Stomach smooth muscle (tissue), 2 donors: ENCODE measurements around the gene GRIN1.

Experiments
- H3K27ac ChIP-seq: one replicate; pipeline ENCODE4 v1.7.0; 2013; ENCODE audit warnings: mild to moderate bottlenecking, low read length, inconsistent platforms
- H3K27me3 ChIP-seq, 2 donors: one replicate each; pipeline ENCODE4 v1.7.0; 2013; ENCODE audit warnings: low read length in 2 of 2; ENCODE audit not compliant: insufficient read depth in 2 of 2, control insufficient read depth in 1 of 2
- H3K36me3 ChIP-seq, 2 donors: one replicate each; pipeline ENCODE4 v1.7.0; 2013; ENCODE audit warnings: low read length in 2 of 2; ENCODE audit not compliant: control insufficient read depth in 2 of 2, insufficient read depth in 2 of 2
- H3K4me1 ChIP-seq: one replicate; pipeline ENCODE4 v1.7.0; 2013; ENCODE audit warnings: low read length; ENCODE audit not compliant: control insufficient read depth, insufficient read depth
- H3K4me3 ChIP-seq, 2 donors: one replicate each; pipeline ENCODE4 v1.7.0; 2013; ENCODE audit warnings: low read length in 2 of 2
- H3K9ac ChIP-seq, 2 donors: one replicate each; pipeline ENCODE4 v1.7.0; 2013; ENCODE audit warnings: low read length in 2 of 2, mild to moderate bottlenecking in 1 of 2
- H3K9me3 ChIP-seq, 2 donors: one replicate each; pipeline ENCODE4 v1.7.0; 2013; ENCODE audit warnings: low read length in 2 of 2; ENCODE audit not compliant: control insufficient read depth in 2 of 2
- donor health status: healthy.
- donor health status: Pancreatic carcinoma.

GRIN1 gene

GRCh38 chr9:137168573-137168903 lies 29.6 kb downstream of the GRIN1 start:
- Histone ChIP-seq H3K36me3 (no peaks in the 10 kb centered on the region), H3K27me3 (peaks cover 50 to 71% of the 10 kb centered on the region in 2 donors), H3K4me1 (peaks cover 26% of the 10 kb centered on the region), H3K27ac (no peak overlapping the region), H3K9ac (no peak overlapping the region), H3K4me3 (peak overlapping the region in 1 of 2 donors; percentile 64), H3K9me3 (no peaks in the 10 kb centered on the region)

GRCh38 chr9:137168904-137169856 lies 30.2 kb downstream of the GRIN1 start:
- peaks cover 46 to 65% of the 10 kb centered on the region in 2 donors for H3K27me3 ChIP-seq
- H3K36me3 ChIP-seq = no peaks in the 10 kb centered on the region
- peak overlapping the region; percentile 27 to 64 for H3K4me3 ChIP-seq
- no peak overlapping the region for H3K27ac ChIP-seq
- peaks cover 26% of the 10 kb centered on the region for H3K4me1 ChIP-seq
- no peaks in the 10 kb centered on the region for H3K9me3 ChIP-seq
- no peak overlapping the region for H3K9ac ChIP-seq

- Histone ChIP-seq H3K36me3 (no peaks in the 10 kb centered on the region), H3K9ac (no peak within 1 kb of the TSS), H3K4me1 (peaks cover 26% of the 10 kb centered on the region), H3K4me3 (peak within 1 kb of the TSS; percentile 27 to 64), H3K27me3 (peaks cover 39 to 57% of the 10 kb centered on the region in 2 donors), H3K9me3 (no peaks in the 10 kb centered on the region), H3K27ac (no peak within 1 kb of the TSS)
Observed at GRCh38 chr9:137169896-137170358, 31.0 kb downstream of the GRIN1 start, which contains the start of gene LRRC26. Gene LRRC26 (minus strand): TSS chr9:137170051. CDS start chr9:137169943, 108 bp downstream.

- Histone ChIP-seq H3K27ac (no peak overlapping the region), H3K36me3 (no peaks in the 10 kb centered on the region), H3K4me1 (peaks cover 26% of the 10 kb centered on the region), H3K4me3 (no peak overlapping the region), H3K27me3 (peaks cover 33 to 51% of the 10 kb centered on the region in 2 donors), H3K9ac (no peak overlapping the region), H3K9me3 (no peaks in the 10 kb centered on the region)
Observed at GRCh38 chr9:137170486-137171148, 31.7 kb downstream of the GRIN1 start.

GRCh38 chr9:137171149-137171900 lies 32.4 kb downstream of the GRIN1 start:
- peaks cover 26 to 44% of the 10 kb centered on the region in 2 donors for H3K27me3 ChIP-seq
- H3K4me1 ChIP-seq = peaks cover 26% of the 10 kb centered on the region
- no peaks in the 10 kb centered on the region for H3K9me3 ChIP-seq
- H3K27ac ChIP-seq = no peak overlapping the region
- no peak overlapping the region for H3K9ac ChIP-seq
- H3K4me3 ChIP-seq = no peak overlapping the region
- no peaks in the 10 kb centered on the region for H3K36me3 ChIP-seq

- Histone ChIP-seq H3K27ac (no peak overlapping the region), H3K36me3 (no peaks in the 10 kb centered on the region), H3K27me3 (peaks cover 16 to 25% of the 10 kb centered on the region in 2 donors), H3K4me3 (no peak overlapping the region), H3K9ac (no peak overlapping the region), H3K9me3 (no peaks in the 10 kb centered on the region), H3K4me1 (peaks cover 19% of the 10 kb centered on the region)
Observed at GRCh38 chr9:137172901-137173795, 34.2 kb downstream of the GRIN1 start.

- Histone ChIP-seq H3K36me3 (no peaks in the 10 kb centered on the region), H3K9me3 (no peaks in the 10 kb centered on the region), H3K4me1 (peaks cover 11% of the 10 kb centered on the region), H3K27me3 (peaks cover 16 to 18% of the 10 kb centered on the region in 2 donors), H3K4me3 (no peak overlapping the region), H3K9ac (no peak overlapping the region), H3K27ac (no peak overlapping the region)
Observed at GRCh38 chr9:137173796-137174664, 35.1 kb downstream of the GRIN1 start.

DNA sequence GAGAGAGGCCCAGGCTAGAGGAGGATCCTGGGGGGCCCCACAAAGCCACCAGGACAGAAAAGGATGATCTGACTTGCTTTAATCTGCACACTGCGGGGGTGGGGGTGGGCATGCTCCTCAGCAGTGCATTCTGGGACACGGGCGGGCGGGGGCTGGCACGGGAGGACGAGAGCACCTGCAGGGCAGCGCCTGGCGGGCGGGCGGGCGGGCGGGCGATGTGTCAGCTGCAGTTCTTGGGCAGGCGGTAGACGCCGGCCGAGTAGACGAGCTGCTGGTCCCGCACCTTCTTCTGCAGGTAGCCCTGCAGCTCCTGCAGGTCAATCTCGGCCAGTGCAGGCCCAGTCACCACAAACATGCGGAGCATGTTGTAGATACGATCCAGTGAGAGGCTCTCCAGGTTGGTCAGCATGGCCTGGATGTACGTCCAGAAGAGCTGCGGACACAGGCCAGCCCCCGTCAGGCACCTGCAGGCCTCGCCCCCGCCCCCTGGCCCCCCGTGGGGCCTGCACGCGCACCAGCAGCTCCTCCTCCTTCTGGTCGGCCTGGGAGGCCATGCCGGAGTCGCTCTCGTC lies 35.9 kb downstream of the GRIN1 start:
- no peak overlapping the region for H3K4me3 ChIP-seq
- peaks cover 0 to 6% of the 10 kb centered on the region in 2 donors for H3K36me3 ChIP-seq
- H3K27me3 ChIP-seq = peaks cover 11 to 16% of the 10 kb centered on the region in 2 donors
- H3K4me1 ChIP-seq = peaks cover 3% of the 10 kb centered on the region
- no peaks in the 10 kb centered on the region for H3K9me3 ChIP-seq
- H3K9ac ChIP-seq = no peak overlapping the region
- H3K27ac ChIP-seq = no peak overlapping the region

DNA sequence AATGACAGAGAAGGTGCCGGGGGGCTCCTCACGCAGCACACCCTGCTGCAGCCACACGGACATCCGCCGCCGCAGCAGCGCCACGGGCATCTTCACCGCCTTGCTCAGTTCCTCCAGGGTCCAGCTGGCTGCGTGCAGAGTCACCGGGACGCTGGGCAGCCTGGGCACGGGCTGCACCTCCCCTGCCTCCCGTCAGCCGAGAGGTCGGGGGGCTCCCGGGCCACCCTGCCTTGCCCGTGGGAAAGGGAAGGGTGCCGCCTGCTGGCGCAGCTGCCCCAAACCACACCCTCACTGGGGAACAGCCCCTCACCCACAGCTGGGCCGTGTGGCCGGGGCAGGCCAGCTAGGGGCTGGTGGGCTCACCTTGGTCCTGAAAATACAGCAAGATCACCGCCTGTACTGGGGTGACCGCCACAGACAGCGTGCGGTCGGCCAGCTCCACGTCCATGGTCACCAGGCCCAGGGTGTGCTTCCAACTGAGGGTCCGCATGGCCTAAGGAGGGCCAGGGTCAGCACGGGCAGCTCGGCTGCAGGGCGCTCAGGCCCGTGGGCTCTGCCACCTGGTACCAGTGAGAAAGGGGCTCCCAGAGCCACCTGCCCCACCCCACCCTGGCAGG lies 36.5 kb downstream of the GRIN1 start:
- no peak overlapping the region for H3K4me3 ChIP-seq
- H3K9me3 ChIP-seq = no peaks in the 10 kb centered on the region
- H3K27me3 ChIP-seq = peaks cover 4 to 13% of the 10 kb centered on the region in 2 donors
- H3K27ac ChIP-seq = no peak overlapping the region
- peaks cover 0 to 12% of the 10 kb centered on the region in 2 donors for H3K36me3 ChIP-seq
- no peaks in the 10 kb centered on the region for H3K4me1 ChIP-seq
- no peak overlapping the region for H3K9ac ChIP-seq
